Measurements from ENCODE around the gene FNDC5. TPM values are rescaled to one million over a fixed set of nuclear protein-coding genes. Genes with fewer than 3 reads are reported as not detected.

Gene FNDC5
- total and polyA plus RNA-seq, 10 of the 15 experiments (the other 5 are each of a cell fraction or from before 2014, with no cell fraction given): 0.01 to 0.29 (median 0.19) TPM; not detected in 4

- TF ChIP-seq, protein P1, sequence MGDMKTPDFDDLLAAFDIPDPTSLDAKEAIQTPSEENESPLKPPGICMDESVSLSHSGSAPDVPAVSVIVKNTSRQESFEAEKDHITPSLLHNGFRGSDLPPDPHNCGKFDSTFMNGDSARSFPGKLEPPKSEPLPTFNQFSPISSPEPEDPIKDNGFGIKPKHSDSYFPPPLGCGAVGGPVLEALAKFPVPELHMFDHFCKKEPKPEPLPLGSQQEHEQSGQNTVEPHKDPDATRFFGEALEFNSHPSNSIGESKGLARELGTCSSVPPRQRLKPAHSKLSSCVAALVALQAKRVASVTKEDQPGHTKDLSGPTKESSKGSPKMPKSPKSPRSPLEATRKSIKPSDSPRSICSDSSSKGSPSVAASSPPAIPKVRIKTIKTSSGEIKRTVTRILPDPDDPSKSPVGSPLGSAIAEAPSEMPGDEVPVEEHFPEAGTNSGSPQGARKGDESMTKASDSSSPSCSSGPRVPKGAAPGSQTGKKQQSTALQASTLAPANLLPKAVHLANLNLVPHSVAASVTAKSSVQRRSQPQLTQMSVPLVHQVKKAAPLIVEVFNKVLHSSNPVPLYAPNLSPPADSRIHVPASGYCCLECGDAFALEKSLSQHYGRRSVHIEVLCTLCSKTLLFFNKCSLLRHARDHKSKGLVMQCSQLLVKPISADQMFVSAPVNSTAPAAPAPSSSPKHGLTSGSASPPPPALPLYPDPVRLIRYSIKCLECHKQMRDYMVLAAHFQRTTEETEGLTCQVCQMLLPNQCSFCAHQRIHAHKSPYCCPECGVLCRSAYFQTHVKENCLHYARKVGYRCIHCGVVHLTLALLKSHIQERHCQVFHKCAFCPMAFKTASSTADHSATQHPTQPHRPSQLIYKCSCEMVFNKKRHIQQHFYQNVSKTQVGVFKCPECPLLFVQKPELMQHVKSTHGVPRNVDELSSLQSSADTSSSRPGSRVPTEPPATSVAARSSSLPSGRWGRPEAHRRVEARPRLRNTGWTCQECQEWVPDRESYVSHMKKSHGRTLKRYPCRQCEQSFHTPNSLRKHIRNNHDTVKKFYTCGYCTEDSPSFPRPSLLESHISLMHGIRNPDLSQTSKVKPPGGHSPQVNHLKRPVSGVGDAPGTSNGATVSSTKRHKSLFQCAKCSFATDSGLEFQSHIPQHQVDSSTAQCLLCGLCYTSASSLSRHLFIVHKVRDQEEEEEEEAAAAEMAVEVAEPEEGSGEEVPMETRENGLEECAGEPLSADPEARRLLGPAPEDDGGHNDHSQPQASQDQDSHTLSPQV (IDR thresholded peaks at IDR 0.05): no peak
- TF ChIP-seq ATF2 (IDR thresholded peaks at IDR 0.05; ENCODE audit: low read length) (no peak), IKZF1 (conservative IDR thresholded peaks at IDR 0.05) (no peak), NR2C2 (IDR thresholded peaks at IDR 0.05; ENCODE audit: borderline replicate concordance, control insufficient read depth, insufficient read length, low read depth) (no peak)
Observed at GRCh38 chr1:32873484-32873883, 2.8 kb upstream of the FNDC5 start (continued).

DNA sequence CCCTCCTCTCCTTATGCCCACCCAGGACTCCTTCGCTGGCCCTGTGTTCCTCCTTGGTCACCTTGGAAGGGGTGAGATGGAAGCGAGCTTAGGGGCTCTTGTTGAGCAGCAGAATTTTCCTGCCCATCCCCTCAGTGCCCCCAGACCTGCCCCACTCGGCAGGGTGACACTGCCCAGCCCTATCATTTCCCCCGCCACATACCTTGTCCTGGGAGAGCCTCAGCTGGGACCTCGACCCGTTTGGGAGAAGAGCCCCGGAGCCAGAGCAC is 1.4 kb upstream of the FNDC5 start:
- Histone ChIP-seq H3K9me3 (replicated peaks; ENCODE audit: control insufficient read depth, insufficient read depth, low read length) (no peaks in the 10 kb centered on the region), H3K4me3 (no peak overlapping the region), H3K27me3 (replicated peaks in 1 of 2; ENCODE audit: control insufficient read depth in 2 of 2, insufficient read depth in 2 of 2, low read length in 1 of 2) (peaks cover 9 to 12% of the 10 kb centered on the region in 2 experiments; a peak in 3 of 4 replicates), H3K9ac (ENCODE audit: control insufficient read depth, insufficient read depth, low read length) (no peak overlapping the region), H3K4me2 (ENCODE audit: control insufficient read depth, insufficient read depth) (no peak overlapping the region), H3K36me3 (ENCODE audit: control insufficient read depth in 2 of 2, insufficient read depth in 2 of 2, low read length in 1 of 2) (no peaks in the 10 kb centered on the region; a peak in 1 of 4 replicates), H3K27ac (ENCODE audit: control insufficient read depth, insufficient read depth) (no peak overlapping the region), H4K20me1 (ENCODE audit: control insufficient read depth, insufficient read depth) (no peaks in the 10 kb centered on the region; the same call in 1 of the 2 replicates), H2AFZ (ENCODE audit: control insufficient read depth, low read depth, low read length) (no peak overlapping the region), H3K79me2 (ENCODE audit: control insufficient read depth, insufficient read depth, low read length) (no peaks in the 10 kb centered on the region), H3K4me1 (ENCODE audit: control insufficient read depth, insufficient read depth, low read length) (peaks cover 10% of the 10 kb centered on the region)
- no peak for DNase-seq (ENCODE audit: low read depth, low spot score)
- intact Hi-C loops (cut with micrococcal nuclease; ENCODE audit: unreplicated experiment): loop anchor here (1.0 to 10.0 kb wide), 4 partner anchors 55 to 471 kb away; partner anchors contain the start of genes S100PBP and YARS1
- in situ Hi-C loops (cut with MboI): no loop called here
- POLR2A ChIA-PET: interaction anchor here (0.6 to 1.3 kb wide), 2 partner anchors 53 to 160 kb away, joined by 3 to 4 read pairs; no protein-coding TSS in a partner anchor
- ATAC-seq: no peak
- CTCF ChIA-PET: interaction anchor here (0.6 to 3.2 kb wide), 19 partner anchors 11 to 352 kb away, joined by 3 to 48 read pairs (median 5); no protein-coding TSS in a partner anchor
- SMC1A ChIA-PET (ENCODE audit: uncharacterized antibody, unreplicated experiment): interaction anchor here (0.5 to 3.1 kb wide), 9 partner anchors 10 to 351 kb away, joined by 3 to 11 read pairs (median 4); no protein-coding TSS in a partner anchor
- 21% methylated on average over 7 of the region's 7 CpGs for WGBS (ENCODE audit: insufficient coverage, insufficient replicate concordance, low lambda C conversion rate, missing lambda C conversion rate)
- no TSS peak for BruUV-seq (replicated peaks)
- RAD21 ChIA-PET (ENCODE audit: unreplicated experiment): interaction anchor here (0.9 to 3.4 kb wide), 9 partner anchors 24 to 471 kb away, joined by 3 to 34 read pairs (median 4); partner anchors contain the start of genes S100PBP and YARS1
- FAIRE-seq: no peak
- TF ChIP-seq RAD51 (IDR thresholded peaks at IDR 0.05): no peak
- TF ChIP-seq MTA2 (IDR thresholded peaks at IDR 0.05; ENCODE audit: low read depth): no peak
- TF ChIP-seq STAT1 (conservative IDR thresholded peaks at IDR 0.05): no peak
- no peak for TF ChIP-seq ZNF207 (IDR thresholded peaks at IDR 0.05; ENCODE audit: borderline replicate concordance)
- no peak for TF ChIP-seq HCFC1 (IDR thresholded peaks at IDR 0.05; ENCODE audit: low read length)
- TF ChIP-seq, protein P2, sequence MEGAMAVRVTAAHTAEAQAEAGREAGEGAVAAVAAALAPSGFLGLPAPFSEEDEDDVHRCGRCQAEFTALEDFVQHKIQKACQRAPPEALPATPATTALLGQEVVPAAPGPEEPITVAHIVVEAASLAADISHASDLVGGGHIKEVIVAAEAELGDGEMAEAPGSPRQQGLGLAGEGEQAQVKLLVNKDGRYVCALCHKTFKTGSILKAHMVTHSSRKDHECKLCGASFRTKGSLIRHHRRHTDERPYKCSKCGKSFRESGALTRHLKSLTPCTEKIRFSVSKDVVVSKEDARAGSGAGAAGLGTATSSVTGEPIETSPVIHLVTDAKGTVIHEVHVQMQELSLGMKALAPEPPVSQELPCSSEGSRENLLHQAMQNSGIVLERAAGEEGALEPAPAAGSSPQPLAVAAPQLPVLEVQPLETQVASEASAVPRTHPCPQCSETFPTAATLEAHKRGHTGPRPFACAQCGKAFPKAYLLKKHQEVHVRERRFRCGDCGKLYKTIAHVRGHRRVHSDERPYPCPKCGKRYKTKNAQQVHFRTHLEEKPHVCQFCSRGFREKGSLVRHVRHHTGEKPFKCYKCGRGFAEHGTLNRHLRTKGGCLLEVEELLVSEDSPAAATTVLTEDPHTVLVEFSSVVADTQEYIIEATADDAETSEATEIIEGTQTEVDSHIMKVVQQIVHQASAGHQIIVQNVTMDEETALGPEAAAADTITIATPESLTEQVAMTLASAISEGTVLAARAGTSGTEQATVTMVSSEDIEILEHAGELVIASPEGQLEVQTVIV (IDR thresholded peaks at IDR 0.05; ENCODE audit: borderline replicate concordance, partially characterized antibody): no peak
- TF ChIP-seq POLR2AphosphoS2 (IDR thresholded peaks at IDR 0.05; ENCODE audit: low read depth, low read length): no peak
- TF ChIP-seq, protein P3, sequence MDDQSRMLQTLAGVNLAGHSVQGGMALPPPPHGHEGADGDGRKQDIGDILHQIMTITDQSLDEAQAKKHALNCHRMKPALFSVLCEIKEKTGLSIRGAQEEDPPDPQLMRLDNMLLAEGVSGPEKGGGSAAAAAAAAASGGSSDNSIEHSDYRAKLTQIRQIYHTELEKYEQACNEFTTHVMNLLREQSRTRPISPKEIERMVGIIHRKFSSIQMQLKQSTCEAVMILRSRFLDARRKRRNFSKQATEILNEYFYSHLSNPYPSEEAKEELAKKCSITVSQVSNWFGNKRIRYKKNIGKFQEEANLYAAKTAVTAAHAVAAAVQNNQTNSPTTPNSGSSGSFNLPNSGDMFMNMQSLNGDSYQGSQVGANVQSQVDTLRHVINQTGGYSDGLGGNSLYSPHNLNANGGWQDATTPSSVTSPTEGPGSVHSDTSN (IDR thresholded peaks at IDR 0.05; ENCODE audit: insufficient replicate concordance, low read depth, low read length): no peak
- no peak for TF ChIP-seq YY1 (IDR thresholded peaks at IDR 0.05; ENCODE audit: low read depth, low read length)
- no peak for TF ChIP-seq WRNIP1 (IDR thresholded peaks at IDR 0.05; ENCODE audit: borderline replicate concordance, low read depth, low read length)

Data from GM12878 (cell line).